Stimulated activated CD8-positive, alpha-beta memory T cell treated with anti-CD3 and anti-CD28 coated beads, Interleukin-7, amount 100 ng/mL, for 1 hour (primary cell): ENCODE results near the gene RSKR.
"Not testable (repeated sequence)": the region's sequence is repeated elsewhere in the genome, so short reads cannot be mapped to it uniquely, and the experiment has no call there.

ENCODE experiments used
- DNase-seq, 2 donors: peaks; one replicate each; pipeline ENCODE4 v3.0.0-alpha.2; 2020; ENCODE audit warnings: low read depth in 2 of 2

Gene RSKR

DNA sequence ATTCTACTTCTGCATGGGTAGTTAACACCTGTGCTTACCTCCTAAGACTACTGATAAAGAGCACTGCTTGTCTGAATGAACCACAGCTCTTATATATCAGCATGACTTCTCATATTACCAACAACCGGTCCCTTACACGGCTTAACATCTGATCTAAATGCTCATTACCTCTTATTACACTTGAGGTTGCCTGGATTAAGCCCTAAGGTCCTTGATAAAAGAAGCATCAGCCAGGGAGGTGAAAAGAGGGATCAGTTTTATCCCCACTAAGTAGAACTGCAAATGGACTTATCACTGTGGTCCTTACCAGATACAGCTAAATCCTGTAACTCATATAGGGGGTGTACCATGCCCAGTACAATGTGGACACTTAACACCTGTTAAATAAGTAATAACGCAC lies 8.2 kb upstream of the RSKR start:
- no peak for DNase-seq

DNA sequence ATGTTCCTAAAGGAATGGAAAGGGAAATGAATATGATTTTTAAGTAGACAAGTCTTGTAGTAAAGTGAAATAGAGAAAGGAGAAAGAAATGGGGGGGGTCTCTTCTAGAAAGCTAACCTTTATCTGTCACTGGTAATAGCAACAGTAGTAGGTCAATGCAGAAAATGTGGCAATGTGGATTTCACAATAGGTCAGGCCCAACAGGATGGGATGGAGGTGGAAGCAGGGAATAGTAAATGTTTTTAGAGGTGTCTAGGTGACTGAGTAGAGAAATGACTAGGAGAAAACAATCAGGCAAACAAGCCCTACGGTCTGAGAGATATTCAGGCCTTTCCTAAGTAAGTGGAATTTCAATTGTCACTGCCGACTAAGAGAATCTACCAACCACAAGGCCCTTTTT lies 6.0 kb upstream of the RSKR start:
- no peak for DNase-seq

DNA sequence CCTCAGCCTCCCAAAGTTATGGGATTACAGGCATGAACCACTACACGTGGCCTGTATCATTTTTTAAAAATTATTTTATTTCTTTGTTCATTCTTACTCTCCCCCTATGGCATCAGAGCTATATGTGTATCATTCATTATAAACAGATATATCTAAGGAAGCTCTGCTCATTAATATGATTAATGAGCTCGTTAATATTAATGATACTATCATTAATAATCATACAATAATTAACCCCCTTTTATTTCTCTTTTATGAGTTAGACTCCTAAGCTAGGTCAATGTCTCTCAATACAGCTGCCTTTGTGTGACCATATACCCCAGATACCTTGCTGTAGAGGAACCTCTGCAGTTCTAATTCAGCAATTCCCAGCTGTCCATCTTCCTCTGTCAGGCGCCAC lies 4.5 kb upstream of the RSKR start:
- DNase-seq = no peak

DNA sequence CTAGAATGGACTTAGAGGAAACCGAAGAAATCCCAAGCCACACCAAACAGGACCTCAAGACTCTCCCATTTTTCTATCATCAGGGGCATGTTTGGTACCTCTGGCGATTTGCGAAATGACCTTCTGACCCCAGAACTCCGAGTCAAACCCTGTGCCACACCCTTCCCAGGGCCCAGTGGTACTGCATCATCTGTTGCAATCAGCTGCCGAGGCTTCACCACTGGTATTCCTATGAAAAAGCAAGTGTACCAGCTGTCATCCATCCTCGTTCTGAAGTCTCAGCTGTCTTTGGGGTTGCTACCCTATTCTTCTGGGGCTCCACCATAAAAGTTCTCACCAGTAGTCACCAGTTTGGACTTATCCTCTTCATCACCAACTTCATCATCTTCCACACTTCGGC lies 2.3 kb upstream of the RSKR start:
- no peak for DNase-seq

DNA sequence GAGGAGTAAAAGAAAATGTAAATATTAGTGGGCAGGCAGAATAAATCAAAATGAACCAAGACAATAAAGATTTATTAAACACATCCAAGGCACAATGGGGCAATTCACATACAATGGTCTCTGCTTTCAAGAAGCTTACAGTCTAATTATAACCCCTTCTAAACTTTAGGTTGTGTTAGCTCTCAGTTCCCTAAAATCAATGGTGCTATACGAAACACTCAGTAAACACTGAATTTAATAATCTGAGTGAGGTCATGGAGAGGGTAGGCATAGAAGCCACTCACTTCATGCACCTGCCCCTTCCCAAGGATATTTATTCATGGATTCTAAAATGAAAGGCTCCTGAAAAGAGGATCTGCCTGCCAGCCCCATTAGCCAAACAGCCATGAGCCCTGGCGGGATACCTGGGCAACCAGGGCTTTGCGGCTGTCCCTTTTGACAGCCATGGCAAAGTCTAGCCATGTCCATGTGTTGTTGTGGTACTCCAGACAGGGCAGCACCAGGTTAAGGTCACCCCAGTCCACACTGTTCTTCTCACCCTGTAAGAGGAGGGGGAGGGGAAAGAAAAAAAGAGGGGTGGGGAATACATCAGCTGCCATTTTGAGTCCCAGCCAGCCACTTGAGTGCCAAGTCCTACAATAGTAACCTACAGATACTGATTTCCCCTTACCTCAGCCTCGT lies 1.4 kb upstream of the RSKR start:
- DNase-seq = no peak

DNA sequence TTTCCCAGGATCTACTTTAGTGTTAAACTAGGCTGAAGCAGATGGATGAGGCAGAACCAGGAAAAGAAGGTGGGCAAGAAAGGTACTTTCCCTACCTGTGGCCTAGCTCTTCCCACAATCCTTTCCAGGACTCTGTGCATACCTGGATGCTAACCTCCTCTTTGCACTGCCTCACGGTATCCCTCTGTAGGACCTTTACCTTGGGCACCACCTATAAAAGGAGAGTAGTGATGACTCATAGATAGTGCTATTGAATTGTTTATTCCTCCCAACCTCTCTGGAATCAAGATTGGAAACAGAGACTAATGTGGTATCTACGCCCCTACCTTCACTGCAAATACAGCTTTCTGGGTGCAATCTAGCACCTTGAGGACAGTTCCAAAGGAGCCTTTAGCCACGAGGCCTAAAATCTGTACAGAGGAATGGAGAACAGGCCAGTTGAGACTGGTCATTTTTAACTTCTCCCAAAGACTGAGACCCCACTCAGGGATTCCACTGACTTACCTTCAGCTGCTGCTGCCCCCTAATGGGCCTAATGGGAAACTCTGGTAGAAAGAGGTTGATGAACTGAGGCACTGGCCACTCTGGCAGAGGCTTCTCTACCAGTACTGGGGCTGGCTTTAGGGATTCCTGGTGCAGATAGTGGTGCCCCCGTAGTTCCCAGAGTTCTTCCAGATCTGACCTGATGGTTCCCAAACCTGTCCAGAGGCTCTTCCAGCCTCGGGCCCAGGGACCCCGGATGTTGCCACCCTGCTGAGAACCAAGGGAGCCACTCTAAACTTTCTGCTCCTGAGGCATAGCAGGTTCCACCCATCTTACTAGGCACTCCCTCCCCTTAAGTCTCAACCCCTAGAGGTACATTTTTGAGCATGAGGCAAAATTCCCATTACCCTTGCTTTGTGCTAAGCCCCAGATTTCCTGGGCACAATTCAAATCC lies 781 bp downstream of the RSKR start:
- no peak for DNase-seq

DNA sequence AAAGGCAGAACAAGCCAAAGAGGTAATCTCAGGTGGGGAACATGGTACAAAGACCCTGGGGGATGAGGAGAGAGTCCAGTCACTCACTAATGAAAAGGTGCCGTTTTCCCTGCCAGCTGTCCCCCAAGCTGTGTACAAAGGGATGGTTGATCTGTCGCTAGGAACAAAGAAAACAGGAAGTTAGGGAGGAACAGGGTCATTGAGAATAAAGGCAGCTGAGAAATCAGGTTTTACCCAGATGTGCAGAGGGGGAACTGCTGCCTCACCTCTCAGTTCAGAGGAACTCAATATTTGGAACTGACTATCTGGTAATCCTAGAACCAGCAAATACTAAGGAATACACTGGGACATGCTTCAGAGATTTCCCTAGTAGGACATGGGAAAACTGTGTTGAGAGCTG lies 1.5 kb downstream of the RSKR start:
- no peak for DNase-seq

DNA sequence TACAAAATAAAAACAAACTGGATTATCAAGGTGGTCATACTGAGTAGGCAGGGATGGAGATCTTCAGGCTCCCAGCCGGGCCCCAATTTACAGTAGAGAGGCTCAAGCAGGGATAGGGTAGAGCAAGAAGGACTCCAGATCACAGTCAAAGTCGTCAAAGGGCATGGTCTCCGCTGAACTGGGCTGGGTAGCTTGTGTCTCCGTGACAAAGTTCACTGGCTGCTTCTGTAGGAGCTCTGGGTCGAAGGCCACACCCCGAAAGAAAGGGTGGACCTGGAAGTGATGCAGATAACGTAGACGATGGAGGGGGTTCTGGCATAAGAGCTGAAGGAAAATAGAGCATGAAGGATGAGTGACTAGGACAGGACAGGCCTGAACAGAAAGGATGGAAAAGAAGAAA lies 3.6 kb downstream of the RSKR start:
- no peak for DNase-seq

DNA sequence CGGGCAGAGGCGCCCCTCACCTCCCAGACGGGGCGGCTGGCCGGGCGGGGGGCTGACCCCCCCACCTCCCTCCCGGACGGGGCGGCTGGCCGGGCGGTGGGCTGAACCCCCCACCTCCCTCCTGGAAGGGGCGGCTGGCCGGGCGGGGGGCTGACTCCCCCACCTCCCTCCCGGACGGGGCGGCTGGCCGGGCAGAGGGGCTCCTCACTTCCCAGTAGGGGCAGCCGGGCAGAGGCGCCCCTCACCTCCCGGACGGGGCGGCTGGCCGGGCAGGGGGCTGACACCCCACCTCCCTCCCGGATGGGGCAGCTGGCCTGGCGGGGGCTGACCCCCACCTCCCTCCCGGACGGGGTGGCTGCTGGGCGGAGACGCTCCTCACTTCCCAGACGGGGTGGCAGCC lies 10.0 kb downstream of the RSKR start:
- not testable (repeated sequence) for DNase-seq

DNA sequence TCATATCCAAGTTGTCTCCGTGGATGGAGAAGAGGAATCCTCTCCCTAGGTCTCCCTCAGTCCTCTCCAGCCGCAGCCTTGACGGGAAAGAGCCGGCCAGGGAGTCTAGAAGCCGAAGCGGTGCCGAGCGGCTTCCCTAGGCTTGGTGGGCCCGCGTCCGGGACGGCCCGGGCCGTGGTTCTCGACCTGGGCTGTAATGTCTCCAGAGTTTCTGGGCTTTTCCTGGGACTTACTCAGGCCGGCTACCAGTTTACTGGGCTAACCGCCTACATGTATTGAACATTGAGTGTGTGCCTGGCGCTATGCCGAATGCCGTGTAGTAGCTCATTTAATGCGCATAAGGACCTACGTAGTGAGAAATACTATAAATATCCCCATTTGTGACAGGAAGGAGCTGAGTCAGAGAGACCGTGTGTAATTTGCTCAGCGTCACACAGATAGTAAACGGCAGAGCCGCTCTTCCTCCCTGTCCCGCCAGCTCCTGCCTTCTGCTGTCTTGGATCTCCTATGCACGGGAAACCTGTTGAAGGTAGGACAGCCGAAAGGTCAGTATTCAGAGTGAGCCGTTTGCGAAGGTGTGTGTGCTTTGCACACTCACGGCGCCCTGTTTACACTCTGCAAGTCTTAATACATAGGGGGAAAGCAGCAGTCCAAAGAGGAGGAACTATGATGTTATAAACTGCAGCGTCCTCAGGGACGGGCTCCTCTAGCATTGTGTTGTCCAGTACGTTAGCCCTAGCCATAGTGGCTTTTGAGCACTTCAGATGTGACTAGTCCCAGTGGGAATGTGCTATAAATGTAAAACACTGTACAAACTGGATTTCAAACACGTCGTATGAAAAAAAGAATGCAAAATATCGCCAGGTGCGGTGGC lies 14.4 kb downstream of the RSKR start:
- peak; percentile 25 to 30 for DNase-seq

DNA sequence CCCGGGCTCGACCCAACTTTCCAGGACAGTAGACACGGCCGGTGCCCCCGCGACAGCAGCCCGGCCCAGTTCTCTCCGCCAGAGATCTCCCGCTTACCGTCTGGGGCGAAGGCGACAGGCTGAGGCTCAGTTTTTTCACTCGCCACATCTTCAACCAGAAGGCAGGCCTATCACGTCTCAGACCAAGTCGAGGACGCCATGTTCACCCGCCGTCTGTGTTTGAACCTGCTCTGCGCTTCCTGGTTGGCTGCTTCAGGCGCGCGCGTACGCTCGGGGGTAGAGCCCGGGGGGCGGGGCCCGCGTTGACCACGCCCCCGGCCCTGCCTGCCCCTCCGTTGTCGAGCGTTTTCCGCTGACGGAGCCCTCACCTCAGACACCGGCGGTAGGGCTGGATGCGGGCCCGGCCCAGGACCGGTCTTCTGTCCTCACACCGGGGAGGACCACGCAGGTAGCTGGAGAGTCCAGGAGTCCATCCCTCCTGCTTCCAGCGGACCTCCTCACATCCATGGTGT lies 15.1 kb downstream of the RSKR start, which contains the start of gene SPAG5:
Gene SPAG5, minus strand, starts transcription at position 227 of the 512 bp plus-strand sequence. Its CDS starts 79 bp downstream, at position 148.
- DNase-seq = peak; percentile 88 to 92

DNA sequence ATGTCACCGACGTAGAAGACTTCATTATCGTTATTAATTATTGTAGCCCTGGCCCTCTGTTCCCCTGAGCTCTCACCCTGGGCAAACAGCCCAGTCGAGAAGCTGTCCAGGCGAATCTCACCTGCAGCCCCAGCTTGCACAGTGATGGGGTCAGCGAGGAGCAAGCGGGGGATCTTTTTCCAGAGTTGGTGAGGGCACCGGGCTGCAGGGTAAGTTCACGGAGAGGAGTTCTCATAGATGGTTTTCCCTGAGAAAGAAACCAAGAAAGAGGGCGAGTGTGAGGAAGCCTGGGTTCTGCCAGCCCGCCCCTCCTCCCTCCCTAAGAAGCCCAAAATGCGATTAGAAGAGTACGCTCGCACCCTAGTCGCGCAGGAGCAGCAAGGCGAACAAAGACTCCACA lies 15.6 kb downstream of the RSKR start:
- no peak for DNase-seq

DNA sequence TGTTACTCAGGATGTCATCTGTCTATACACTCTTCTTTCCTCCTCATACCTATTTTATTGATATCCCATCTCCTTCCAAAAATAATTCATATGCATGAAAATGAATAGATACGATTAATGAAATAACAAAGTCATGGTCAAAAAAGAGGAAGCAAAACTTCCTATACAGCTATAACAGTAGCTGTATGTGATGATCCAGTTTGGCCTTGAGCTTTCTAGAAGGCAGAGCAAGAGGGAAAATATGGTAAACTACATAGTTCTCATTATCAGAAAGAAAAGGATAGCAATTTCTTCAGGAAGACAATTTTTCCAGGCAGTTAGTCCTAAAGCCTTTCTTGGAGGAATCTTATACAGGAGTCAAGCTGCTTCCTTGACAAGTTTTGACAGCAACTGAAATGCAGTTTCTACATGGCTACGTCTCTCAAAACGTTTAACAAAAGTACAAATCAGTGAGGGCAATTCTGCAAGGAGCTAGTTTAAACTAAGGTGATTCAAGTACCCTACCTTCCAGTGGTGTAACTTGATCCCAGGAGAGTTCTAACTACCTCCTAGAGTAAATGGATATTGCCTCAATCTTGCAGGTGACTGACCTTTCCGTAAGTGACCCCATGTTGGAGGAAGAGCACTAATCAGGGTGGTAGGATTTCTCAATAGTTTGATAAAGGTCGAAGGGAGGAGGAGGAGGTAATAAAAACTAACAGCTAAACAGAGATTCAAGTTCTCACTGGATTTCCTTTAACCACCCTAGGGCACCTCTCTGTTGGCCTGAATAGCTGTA lies 16.2 kb downstream of the RSKR start:
- DNase-seq = no peak

DNA sequence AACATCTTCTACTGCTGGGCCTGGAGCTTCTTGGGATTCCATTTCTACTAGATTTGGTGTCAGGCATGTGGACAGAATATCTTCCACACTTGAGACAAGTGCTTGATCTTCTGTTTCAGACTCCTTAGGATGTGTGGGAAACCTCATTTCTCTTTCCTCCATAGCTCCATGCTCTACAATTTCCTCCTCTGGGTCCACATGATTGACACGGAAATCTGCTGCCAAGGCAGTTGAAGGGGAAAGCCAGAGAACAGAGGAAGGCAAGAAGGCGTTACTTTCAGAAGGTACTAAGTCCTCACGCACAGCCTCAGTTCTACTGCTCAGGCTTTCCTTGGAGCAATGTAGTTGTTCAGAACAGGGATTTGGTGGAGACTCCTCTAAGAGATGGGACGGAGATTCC lies 21.7 kb downstream of the RSKR start:
- no peak for DNase-seq

DNA sequence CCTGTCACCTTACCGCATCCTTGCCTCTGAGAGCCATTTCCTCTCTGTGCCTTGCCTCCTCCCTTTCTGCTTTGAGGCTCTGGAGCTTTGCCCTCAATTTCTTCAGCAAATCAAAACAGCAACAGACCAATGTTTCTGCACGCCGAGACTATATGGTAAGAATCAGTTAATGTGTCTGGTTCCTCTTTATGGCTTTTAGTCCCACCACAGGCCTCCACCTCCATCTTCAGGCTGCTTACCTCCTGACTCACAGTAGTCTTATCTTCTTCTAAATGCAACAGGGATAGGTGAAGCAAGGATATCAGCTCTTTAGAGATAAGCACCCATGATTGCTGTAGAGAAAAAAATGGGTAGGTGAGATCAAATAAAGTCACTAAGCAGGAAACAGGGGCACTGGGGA lies 28.1 kb downstream of the RSKR start:
- no peak for DNase-seq

DNA sequence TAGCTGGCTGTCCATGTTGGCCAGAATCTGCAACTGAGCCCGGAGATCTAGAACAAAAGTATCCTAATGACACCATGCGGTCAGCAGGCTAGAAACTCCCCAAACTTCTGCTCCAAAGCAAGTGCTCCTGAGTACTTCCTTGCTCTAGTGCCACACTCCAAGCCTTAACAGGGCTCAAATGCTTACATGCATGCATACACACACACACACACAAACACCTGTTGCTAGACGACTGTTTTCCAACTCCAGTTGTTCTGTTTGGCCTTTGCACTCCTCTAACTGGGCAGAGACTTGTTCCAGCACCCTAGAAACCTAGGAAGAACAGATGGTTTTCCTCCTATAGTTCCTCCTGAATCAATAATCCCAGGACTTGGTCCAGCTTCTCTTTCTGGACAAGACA lies 29.6 kb downstream of the RSKR start:
- no peak for DNase-seq

DNA sequence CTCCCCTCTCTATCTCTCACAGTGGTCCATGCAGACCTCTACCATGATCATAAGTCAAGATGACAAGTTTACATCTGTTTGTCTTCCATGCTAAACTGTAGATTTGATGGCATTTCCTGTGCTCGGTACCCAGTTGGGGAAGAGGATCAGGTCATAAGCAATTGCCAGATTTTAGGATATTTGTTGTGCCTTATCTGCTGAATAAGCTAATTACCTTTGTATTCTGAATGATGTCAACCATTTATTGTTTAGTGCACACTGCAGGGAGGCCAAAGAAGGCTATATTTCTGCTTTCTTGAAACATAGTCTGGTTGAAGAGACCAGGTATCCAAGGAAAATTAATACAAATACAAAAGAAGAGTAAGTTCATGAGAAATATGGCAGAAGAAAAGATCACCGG lies 31.5 kb downstream of the RSKR start:
- DNase-seq = no peak

DNA sequence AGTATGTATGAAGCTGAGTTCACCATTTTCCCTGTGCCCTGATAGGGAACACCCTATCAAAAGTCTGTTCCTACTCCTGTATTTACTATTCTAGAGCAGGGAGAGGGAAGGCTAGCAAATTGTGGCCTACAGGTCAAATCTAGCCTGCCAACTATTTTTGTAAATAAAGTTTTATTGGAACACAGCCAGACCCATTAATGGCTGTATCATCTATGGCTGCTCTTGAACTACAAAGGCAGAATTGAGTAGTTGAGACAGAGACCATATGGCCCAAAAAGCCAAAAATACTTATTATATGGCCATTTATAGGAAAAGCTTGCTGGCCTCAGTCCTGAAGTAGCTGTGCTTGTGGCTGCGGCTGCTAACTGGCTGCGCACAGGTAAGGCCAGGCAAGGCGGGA lies 33.0 kb downstream of the RSKR start:
- DNase-seq = no peak

DNA sequence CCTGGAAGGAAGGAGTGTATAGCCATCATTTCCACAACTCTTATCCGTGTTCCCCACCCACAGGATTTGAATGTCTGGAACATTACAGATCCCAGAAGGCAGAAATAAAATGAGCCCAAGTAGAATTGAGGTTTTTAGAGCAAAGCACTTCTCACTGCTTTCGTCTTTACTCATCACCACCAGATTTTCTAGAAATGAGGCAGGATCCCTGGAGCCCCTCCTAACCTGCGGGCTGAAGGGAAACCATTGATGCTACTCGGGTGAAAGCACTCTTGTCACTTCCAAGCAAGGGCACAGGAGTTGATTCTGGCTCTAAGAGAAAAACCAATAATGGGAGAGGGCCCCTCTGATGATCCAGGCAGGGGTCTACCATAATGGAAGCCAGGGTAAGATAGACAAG lies 34.5 kb downstream of the RSKR start:
- no peak for DNase-seq

DNA sequence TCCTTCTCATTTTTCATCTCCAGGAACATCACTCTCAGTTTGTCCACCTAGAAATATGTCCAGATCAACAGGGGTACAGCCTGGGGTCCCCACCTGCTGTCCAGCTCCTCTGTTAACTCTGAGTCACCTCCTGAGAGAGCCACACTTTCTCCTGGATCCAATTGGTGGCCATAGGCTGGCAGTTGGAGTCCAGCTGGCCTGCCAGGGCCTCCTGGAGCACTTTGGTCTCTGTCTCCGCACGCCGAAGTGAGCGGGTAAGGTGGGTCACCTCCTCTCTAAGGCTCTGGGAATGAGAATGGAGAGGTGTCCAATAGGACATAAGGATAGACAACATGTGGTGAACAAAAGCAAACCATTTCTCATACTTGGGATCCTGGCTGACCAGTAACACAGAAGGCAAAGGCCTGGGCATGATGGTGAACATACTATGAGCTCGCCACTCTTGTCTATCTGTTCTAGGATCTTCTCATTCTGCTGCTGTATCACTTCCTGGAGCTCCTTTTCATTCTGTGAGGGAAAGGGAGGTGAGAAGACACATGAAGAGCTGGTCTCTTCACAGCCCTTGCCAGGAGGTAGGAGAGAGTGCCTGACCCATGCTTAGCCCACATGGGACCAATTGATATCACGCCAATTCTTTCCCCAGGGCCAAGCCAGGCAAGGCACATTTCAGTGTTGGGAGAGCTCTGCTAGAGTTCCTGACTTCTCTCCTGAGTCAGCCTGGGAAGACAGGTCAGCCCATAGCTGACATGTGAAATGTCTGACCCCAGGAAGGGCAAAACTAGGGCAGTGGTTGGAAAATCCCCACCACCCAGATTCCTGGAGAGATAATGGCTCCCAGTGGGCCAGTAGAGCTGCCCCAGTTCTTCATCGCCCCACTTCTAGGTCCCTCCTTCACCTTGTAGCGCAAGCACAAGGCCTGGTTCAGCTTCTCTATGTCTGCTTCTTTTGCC lies 35.5 kb downstream of the RSKR start:
- DNase-seq = no peak
